Neuronal stem cell (in vitro differentiated cells): ENCODE data around the gene GTF2A1L.

Experiments used
- DNase-seq: peaks from one replicate; pipeline ENCODE4 v3.0.0-alpha.2; 2013; ENCODE audit warnings: low spot score
- H2AFZ ChIP-seq: one replicate; pipeline ENCODE4 v1.6.1; 2013; ENCODE audit warnings: mild to moderate bottlenecking, low read length, inconsistent platforms
- H2AK5ac ChIP-seq: 2 replicates; pipeline ENCODE4 v1.6.1; 2013; ENCODE audit warnings: low read depth, mild to moderate bottlenecking, inconsistent platforms, low read length, moderate library complexity, mixed read lengths
- H2BK120ac ChIP-seq: 2 replicates; pipeline ENCODE4 v1.6.1; 2013; ENCODE audit warnings: low read depth, mild to moderate bottlenecking, inconsistent platforms, low read length, moderate library complexity, mixed read lengths
- H2BK12ac ChIP-seq: one replicate; pipeline ENCODE4 v1.6.1; 2013; ENCODE audit warnings: low read length, inconsistent platforms
- H2BK15ac ChIP-seq: 2 replicates; pipeline ENCODE4 v1.6.1; 2013; ENCODE audit warnings: mild to moderate bottlenecking, low read length, inconsistent platforms, mixed read lengths
- H2BK5ac ChIP-seq: one replicate; pipeline ENCODE4 v1.6.1; 2013; ENCODE audit warnings: inconsistent platforms, mild to moderate bottlenecking, low read length, moderate library complexity
- H3K14ac ChIP-seq: one replicate; pipeline ENCODE4 v1.6.1; 2013; ENCODE audit warnings: low read length, inconsistent platforms
- H3K18ac ChIP-seq: 2 replicates; pipeline ENCODE4 v1.6.1; 2013; ENCODE audit warnings: low read length, inconsistent platforms
- H3K23ac ChIP-seq: 2 replicates; pipeline ENCODE4 v1.6.1; 2013; ENCODE audit warnings: low read depth, mild to moderate bottlenecking, mixed read lengths, low read length, inconsistent platforms; ENCODE audit not compliant: poor library complexity
- H3K27ac ChIP-seq: replicated peaks from 3 replicates; pipeline ENCODE4 v1.5.1; 2013; ENCODE audit warnings: low read length, inconsistent platforms
- H3K27me3 ChIP-seq, 3 experiments: 2 replicates each; pipeline ENCODE4 v1.6.1; 2013; ENCODE audit warnings: low read length in 3 of 3, mild to moderate bottlenecking in 2 of 3, inconsistent platforms in 1 of 3, low read depth in 1 of 3, mixed read lengths in 1 of 3, moderate library complexity in 1 of 3; ENCODE audit not compliant: control insufficient read depth in 3 of 3, insufficient read depth in 3 of 3
- H3K36me3 ChIP-seq, 2 donors: replicated peaks in 1 of 2; 2 replicates each; pipeline ENCODE4 v1.6.1; 2013; ENCODE audit warnings: low read length in 2 of 2; ENCODE audit not compliant: control insufficient read depth in 2 of 2, insufficient read depth in 2 of 2
- H3K4ac ChIP-seq: 2 replicates; pipeline ENCODE4 v1.6.1; 2013; ENCODE audit warnings: inconsistent platforms, mild to moderate bottlenecking, low read length, moderate library complexity
- H3K4me1 ChIP-seq, 2 donors: 1 replicate in 1 of 2; 2 replicates in 1 of 2; pipeline ENCODE4 v1.6.1; 2013; ENCODE audit warnings: low read length in 2 of 2, low read depth in 1 of 2; ENCODE audit not compliant: control insufficient read depth in 2 of 2, insufficient read depth in 1 of 2
- H3K4me2 ChIP-seq: one replicate; pipeline ENCODE4 v1.6.1; 2013; ENCODE audit warnings: mild to moderate bottlenecking, low read length, inconsistent platforms; ENCODE audit not compliant: insufficient read depth, poor library complexity, severe bottlenecking
- H3K4me3 ChIP-seq, 2 donors: 2 replicates each; pipeline ENCODE4 v1.5.1; 2013; ENCODE audit warnings: low read length in 2 of 2, mild to moderate bottlenecking in 2 of 2, inconsistent platforms in 1 of 2, moderate library complexity in 1 of 2
- H3K79me1 ChIP-seq: one replicate; pipeline ENCODE4 v1.6.1; 2013; ENCODE audit warnings: low read depth, mild to moderate bottlenecking, inconsistent platforms, low read length, moderate library complexity
- H3K9ac ChIP-seq: one replicate; pipeline ENCODE4 v1.6.1; 2013; ENCODE audit warnings: mild to moderate bottlenecking, low read depth, low read length, inconsistent platforms; ENCODE audit not compliant: poor library complexity
- H3K9me3 ChIP-seq, 2 donors: replicated peaks in 1 of 2; 2 replicates each; pipeline versions ENCODE3 to v1.6.1; 2013; ENCODE audit warnings: low read length in 2 of 2, mild to moderate bottlenecking in 2 of 2, inconsistent platforms in 1 of 2, low read depth in 1 of 2, mixed read lengths in 1 of 2, moderate library complexity in 1 of 2; ENCODE audit not compliant: control insufficient read depth in 2 of 2, insufficient read depth in 1 of 2
- H4K8ac ChIP-seq: one replicate; pipeline ENCODE4 v1.6.1; 2013; ENCODE audit warnings: low read depth, mild to moderate bottlenecking, inconsistent platforms, low read length, moderate library complexity
- H4K91ac ChIP-seq: one replicate; pipeline ENCODE4 v1.6.1; 2013; ENCODE audit warnings: low read length, low read depth, mild to moderate bottlenecking, inconsistent platforms; ENCODE audit not compliant: poor library complexity
- WGBS, 2 donors: extraction: QIAGEN DNeasy Blood & Tissue Kit; methylation state at CpG; one replicate each; pipeline ENCODE4 v1.1.7; 2013; ENCODE audit warnings: missing lambda C conversion rate in 2 of 2, mixed read lengths in 1 of 2; ENCODE audit not compliant: insufficient read length in 2 of 2, insufficient replicate concordance in 1 of 2; ENCODE audit errors: extremely low coverage in 2 of 2; 5-methylcytosine and 5-hydroxymethylcytosine counted together

GTF2A1L gene

DNA sequence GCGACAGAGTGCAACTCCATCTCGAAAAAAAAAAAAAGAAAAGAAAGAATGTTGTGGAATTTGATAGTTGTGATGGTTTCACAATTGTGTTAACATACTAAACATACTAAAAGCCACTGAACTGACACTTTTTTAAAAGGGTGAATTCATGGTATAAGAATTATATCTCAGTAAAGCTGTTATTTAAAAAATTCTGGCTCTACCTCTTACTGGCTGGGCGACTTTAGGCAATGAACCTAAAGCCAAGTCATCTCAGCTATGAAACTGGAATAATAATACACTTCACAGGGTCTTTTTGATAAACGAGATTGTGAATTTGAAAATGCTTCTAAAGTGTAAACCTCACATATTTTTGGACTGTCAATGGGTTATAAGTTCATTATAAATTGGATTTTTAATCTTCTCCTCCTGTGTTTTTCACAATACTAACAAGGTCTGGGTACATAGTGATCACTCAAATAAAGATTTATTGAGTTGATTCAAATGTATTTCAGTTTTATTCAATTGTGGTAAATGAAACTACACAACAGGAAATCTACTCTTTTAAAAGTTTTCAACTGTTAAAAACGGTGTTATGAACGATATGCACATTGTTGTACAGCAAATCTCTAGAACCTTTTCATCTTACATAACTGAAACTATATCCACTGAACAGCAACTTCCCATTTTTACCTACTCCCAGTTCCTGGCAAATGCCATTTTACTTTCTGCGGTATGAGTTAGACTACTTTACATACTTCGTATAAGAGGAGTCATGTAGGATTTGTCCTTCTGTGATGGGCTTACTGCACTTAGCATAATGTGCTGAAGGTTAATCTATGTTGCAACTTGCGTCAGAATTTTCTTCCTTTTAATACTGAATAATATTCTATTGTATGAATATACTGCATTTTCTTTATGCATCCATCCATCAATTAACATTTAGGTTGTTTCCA lies 43.0 kb upstream of the GTF2A1L start:
- no peak for DNase-seq
- no CpG with 5 or more reads among the region's 9 CpGs for WGBS, 2 donors
- Histone ChIP-seq H3K4me1 (peaks cover 8% of the 10 kb centered on the region in 2 donors), H4K8ac (no peak overlapping the region), H2AK5ac (no peak overlapping the region), H3K27me3 (no peaks in the 10 kb centered on the region), H2BK15ac (no peak overlapping the region), H3K4me3 (no peak overlapping the region), H3K23ac (no peak overlapping the region), H3K18ac (no peak overlapping the region), H4K91ac (no peak overlapping the region), H2BK5ac (no peak overlapping the region), H3K79me1 (peaks cover 1% of the 10 kb centered on the region), H3K27ac (no peak overlapping the region), H3K36me3 (no peaks in the 10 kb centered on the region), H3K14ac (no peak overlapping the region), H3K4me2 (no peak overlapping the region), H3K4ac (no peak overlapping the region), H2BK120ac (no peak overlapping the region), H3K9me3 (no peaks in the 10 kb centered on the region), H3K9ac (no peak overlapping the region), H2BK12ac (no peak overlapping the region), H2AFZ (no peak overlapping the region)

DNA sequence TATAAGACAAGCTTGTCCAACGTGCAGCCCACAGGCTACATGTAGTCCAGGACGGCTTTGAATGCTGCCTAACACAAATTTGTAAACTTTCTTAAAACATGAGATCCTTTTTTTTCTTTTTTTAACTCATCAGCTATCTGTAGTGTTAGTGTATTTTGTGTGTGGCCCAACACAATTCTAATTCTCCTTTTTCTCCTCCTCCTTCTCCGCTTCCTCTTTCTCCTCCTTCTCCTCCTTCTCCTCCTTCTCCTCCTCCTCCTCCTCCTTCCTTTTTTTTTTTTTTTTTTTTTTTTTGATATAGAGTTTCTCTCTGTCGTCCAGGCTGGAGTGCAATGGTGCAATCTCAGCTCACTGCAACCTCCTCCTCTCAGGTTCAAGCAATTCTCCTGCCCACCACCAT lies 39.3 kb upstream of the GTF2A1L start:
- Histone ChIP-seq H3K14ac (no peak overlapping the region), H4K8ac (no peak overlapping the region), H3K4me2 (no peak overlapping the region), H4K91ac (no peak overlapping the region), H2AK5ac (no peak overlapping the region), H3K9me3 (peaks cover 0 to 20% of the 10 kb centered on the region in 2 donors), H3K79me1 (peaks cover 1% of the 10 kb centered on the region), H3K4me1 (peaks cover 1% of the 10 kb centered on the region in 2 donors), H2BK15ac (no peak overlapping the region), H2AFZ (no peak overlapping the region), H3K27ac (no peak overlapping the region), H3K36me3 (peaks cover 0 to 30% of the 10 kb centered on the region in 2 donors), H3K18ac (no peak overlapping the region), H3K9ac (no peak overlapping the region), H3K27me3 (no peaks in the 10 kb centered on the region), H2BK120ac (no peak overlapping the region), H3K4ac (no peak overlapping the region), H3K23ac (no peak overlapping the region), H3K4me3 (no peak overlapping the region), H2BK5ac (no peak overlapping the region), H2BK12ac (no peak overlapping the region)
- WGBS, 2 donors, result 57% methylated on average over 1 of the region's 4 CpGs; no CpG with 5 or more reads in 1 of the 2 donors
- DNase-seq, result no peak

DNA sequence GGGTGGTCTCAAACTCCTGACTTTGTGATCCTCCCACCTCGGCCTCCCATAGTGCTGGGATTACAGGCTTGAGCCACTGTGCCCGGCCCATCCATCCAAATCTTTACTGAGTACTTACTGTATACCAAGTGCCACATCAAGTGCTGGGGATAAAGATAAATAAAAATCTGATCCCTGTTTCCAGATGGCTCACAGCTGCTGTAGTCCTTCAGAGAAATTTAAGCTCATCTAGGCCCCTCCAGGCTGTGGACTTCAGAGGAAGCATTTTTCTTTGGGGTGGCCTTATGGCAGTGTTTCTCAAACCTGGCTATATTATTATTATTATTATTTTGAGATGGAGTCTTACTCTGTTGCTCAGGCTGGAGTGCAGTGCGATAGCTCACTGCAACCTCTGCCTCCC lies 33.7 kb upstream of the GTF2A1L start:
- H3K36me3 ChIP-seq, result peaks cover 0 to 35% of the 10 kb centered on the region in 2 donors
- no peaks in the 10 kb centered on the region for H3K79me1 ChIP-seq

DNA sequence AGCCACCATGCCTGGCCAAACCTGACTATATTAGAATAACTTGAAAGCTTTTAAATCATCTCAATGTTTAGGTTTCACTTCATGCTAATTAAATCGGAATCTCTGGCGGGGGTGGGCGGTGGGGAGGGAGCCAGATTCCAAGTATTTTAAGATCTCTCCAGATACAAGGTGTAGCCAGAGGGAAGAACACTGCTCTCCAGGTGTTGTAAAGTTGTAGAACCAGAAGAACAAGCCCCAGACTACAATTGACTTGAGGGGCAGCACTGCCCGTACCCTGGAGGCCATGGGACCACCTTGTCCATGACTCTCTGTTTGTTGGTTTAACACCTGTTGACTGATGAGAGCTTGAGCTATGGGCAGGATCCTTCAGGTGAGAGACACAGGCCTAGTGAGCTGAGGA lies 33.1 kb upstream of the GTF2A1L start:
- no peak overlapping the region for H3K23ac ChIP-seq
- H3K4me2 ChIP-seq, result no peak overlapping the region
- H3K14ac ChIP-seq, result no peak overlapping the region
- H2AK5ac ChIP-seq, result peak overlapping the region; percentile 4
- H3K4me3 ChIP-seq, result no peak overlapping the region
- H3K79me1 ChIP-seq, result no peaks in the 10 kb centered on the region
- peak overlapping the region; percentile 63 for H2BK12ac ChIP-seq
- no peak overlapping the region for H4K8ac ChIP-seq
- H3K9me3 ChIP-seq, result peaks cover 0 to 20% of the 10 kb centered on the region in 2 donors
- WGBS, 2 donors, result no CpG with 5 or more reads among the region's 4 CpGs
- no peak overlapping the region for H2BK120ac ChIP-seq
- no peak overlapping the region for H2AFZ ChIP-seq
- peaks cover 0 to 35% of the 10 kb centered on the region in 2 donors for H3K36me3 ChIP-seq
- no peaks in the 10 kb centered on the region for H3K27me3 ChIP-seq
- peak overlapping the region; percentile 88 for H3K18ac ChIP-seq
- H2BK5ac ChIP-seq, result no peak overlapping the region
- DNase-seq, result no peak
- H3K27ac ChIP-seq, result peak overlapping the region; percentile 63
- peaks cover 21% of the 10 kb centered on the region in 2 donors for H3K4me1 ChIP-seq
- no peak overlapping the region for H3K4ac ChIP-seq
- no peak overlapping the region for H4K91ac ChIP-seq
- no peak overlapping the region for H3K9ac ChIP-seq
- H2BK15ac ChIP-seq, result no peak overlapping the region

More for the DNA sequence above, 33.7 kb upstream of the GTF2A1L start:
- Histone ChIP-seq H3K4me2 (no peak overlapping the region), H2BK5ac (no peak overlapping the region), H3K27me3 (no peaks in the 10 kb centered on the region), H4K91ac (no peak overlapping the region), H3K18ac (no peak overlapping the region), H3K4ac (no peak overlapping the region), H3K27ac (no peak overlapping the region), H3K23ac (no peak overlapping the region), H2AFZ (no peak overlapping the region), H3K4me3 (no peak overlapping the region), H2BK12ac (no peak overlapping the region), H2BK15ac (no peak overlapping the region), H3K9ac (no peak overlapping the region), H2BK120ac (no peak overlapping the region), H3K14ac (no peak overlapping the region), H3K4me1 (peaks cover 20 to 21% of the 10 kb centered on the region in 2 donors), H3K9me3 (peaks cover 0 to 20% of the 10 kb centered on the region in 2 donors), H2AK5ac (no peak overlapping the region), H4K8ac (no peak overlapping the region)
- WGBS, 2 donors, result no CpG with 5 or more reads among the region's 3 CpGs
- DNase-seq, result no peak
